ENCODE measurements around the gene DLGAP4.
"Not testable (repeated sequence)": the region's sequence is repeated elsewhere in the genome, so short reads cannot be mapped to it uniquely, and the experiment has no call there.

DLGAP4 gene

DNA sequence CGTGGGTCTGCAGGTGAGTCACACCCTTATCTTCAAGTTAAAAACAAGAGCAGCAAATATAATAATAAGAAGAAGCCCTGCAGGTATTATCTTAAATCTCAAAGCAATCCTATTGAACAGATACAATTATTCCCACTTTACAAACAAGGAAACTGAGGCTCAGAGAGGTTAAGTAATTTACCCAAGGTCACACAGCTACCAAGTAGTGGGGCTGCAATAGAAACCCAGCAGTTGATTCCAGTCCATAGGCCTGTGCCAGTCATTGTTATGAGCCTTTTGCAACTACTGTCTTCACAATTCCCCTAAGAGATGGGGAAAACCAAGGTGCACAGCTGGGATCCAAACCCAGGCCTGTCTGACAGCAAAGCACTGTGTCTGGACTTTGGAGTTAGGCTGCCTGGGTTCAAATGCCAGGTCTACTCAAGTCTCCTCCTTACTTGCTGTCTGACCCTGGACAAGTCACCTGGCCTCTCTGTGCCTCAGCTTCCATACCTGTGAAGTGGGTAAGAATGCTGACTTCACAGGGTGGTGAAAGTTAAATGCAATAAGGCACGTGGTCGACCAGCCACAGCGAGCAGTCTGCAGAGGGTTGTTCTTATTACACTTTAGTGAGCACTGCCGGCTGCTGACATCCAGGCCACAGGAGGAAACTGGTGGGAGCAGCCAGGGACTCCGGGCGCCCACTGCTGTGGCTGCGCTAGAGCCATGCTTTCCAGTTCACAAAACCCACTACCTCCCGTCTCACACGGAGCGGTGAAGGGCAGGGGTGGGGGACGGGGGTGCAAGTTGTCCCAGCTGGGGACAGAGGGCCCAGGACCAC is 241.3 kb downstream of the DLGAP4 start:
- no peak for DNase-seq (ENCODE audit: insufficient read length, low spot score)
- no peak for FAIRE-seq

GRCh38 chr20:36548006-36548315 is 241.8 kb downstream of the DLGAP4 start:
- FAIRE-seq (no peak), DNase-seq (ENCODE audit: insufficient read length, low spot score) (no peak)

- FAIRE-seq (no peak), DNase-seq (ENCODE audit: insufficient read length, low spot score) (no peak)
Observed at GRCh38 chr20:36548704-36549627, 242.8 kb downstream of the DLGAP4 start.

- FAIRE-seq = no peak
- no peak for DNase-seq (ENCODE audit: insufficient read length, low spot score)
Observed at GRCh38 chr20:36549628-36549941, 243.4 kb downstream of the DLGAP4 start.

GRCh38 chr20:36549942-36550789 is 244.0 kb downstream of the DLGAP4 start:
- FAIRE-seq (no peak), DNase-seq (ENCODE audit: insufficient read length, low spot score) (no peak)

GRCh38 chr20:36550790-36551299 is 244.7 kb downstream of the DLGAP4 start:
- DNase-seq (ENCODE audit: insufficient read length, low spot score) = no peak
- FAIRE-seq = no peak

DNA sequence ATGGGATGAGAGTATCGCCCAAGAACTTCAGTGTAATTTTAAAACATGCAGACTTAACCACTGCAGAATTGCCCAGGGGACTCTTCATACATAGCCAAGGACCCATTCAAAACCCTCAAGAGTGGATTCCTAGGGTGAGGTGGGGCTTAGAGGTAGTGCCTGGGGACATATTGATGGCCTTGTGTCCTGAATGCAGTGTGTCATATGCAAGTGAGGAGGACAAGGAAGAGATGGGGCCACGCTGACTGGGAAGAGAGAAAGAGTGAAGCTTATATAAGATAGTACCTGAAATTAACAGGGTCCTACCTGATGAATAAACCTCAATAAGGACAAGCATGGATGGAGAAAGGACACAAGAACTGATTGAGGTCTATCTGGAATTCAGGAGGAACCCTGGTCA is 249.1 kb downstream of the DLGAP4 start:
- no peak for FAIRE-seq
- DNase-seq (ENCODE audit: insufficient read length, low spot score) = no peak

- no peak for FAIRE-seq
- DNase-seq (ENCODE audit: insufficient read length, low spot score) = no peak
Observed at GRCh38 chr20:36562724-36563123, 256.6 kb downstream of the DLGAP4 start.

GRCh38 chr20:36563374-36563773 is 257.2 kb downstream of the DLGAP4 start:
- DNase-seq (ENCODE audit: insufficient read length, low spot score) = no peak
- no peak for FAIRE-seq

DNA sequence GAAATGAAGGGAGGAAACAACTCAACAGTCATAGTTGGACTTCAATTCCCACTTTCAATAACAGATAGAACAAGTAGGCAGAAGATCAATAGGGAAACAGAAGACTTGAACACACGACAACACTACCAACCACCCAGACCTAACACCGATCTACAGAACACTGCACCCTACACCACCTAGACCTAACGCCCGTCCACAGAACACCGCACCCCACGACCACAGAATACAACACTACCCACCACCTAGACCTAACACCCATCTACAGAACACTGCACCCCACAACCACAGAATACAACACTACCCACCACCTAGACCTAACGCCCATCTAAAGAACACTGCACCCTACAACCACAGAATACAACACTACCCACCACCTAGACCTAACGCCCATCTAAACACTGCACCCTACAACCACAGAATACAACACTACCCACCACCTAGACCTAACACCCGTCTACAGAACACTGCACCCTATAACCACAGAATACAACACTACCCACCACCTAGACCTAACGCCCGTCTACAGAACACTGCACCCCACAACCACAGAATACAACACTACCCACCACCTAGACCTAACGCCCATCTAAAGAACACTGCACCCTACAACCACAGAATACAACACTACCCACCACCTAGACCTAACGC is 258.1 kb downstream of the DLGAP4 start:
- DNase-seq (ENCODE audit: insufficient read length, low spot score); FAIRE-seq: not testable (repeated sequence)

GRCh38 chr20:36564726-36565121 is 258.6 kb downstream of the DLGAP4 start:
- not testable (repeated sequence) for FAIRE-seq; DNase-seq (ENCODE audit: insufficient read length, low spot score)

GRCh38 chr20:36565520-36565919 is 259.4 kb downstream of the DLGAP4 start:
- DNase-seq (ENCODE audit: insufficient read length, low spot score) (no peak), FAIRE-seq (no peak)

DNA sequence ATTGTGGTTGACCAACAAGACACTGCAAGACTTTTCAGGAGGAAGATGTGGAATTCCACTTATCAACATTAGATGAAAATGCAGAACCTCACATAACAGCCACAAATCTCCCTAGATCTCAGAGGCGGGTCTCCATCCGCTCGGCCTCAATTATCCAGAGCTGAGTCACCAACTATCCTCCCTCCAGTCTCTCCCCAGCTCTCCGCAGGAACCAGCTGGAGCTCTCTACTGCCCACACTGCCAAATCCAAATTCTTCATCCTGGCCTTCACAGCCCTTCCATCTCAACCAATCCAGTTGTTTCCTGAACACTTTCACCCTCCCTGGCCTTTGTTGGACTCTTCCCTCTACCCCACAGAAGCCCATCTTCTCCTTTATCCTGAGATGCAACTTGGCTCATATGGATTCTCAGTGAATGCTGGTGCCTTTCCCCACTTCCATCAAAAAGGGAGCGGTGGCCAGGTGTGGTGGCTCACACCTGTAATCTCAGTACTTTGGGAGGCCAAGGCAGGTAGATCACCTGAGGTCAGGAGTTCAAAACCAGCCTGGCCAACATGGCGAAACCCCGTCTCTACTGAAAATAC is 263.8 kb downstream of the DLGAP4 start:
- FAIRE-seq = no peak

DNA sequence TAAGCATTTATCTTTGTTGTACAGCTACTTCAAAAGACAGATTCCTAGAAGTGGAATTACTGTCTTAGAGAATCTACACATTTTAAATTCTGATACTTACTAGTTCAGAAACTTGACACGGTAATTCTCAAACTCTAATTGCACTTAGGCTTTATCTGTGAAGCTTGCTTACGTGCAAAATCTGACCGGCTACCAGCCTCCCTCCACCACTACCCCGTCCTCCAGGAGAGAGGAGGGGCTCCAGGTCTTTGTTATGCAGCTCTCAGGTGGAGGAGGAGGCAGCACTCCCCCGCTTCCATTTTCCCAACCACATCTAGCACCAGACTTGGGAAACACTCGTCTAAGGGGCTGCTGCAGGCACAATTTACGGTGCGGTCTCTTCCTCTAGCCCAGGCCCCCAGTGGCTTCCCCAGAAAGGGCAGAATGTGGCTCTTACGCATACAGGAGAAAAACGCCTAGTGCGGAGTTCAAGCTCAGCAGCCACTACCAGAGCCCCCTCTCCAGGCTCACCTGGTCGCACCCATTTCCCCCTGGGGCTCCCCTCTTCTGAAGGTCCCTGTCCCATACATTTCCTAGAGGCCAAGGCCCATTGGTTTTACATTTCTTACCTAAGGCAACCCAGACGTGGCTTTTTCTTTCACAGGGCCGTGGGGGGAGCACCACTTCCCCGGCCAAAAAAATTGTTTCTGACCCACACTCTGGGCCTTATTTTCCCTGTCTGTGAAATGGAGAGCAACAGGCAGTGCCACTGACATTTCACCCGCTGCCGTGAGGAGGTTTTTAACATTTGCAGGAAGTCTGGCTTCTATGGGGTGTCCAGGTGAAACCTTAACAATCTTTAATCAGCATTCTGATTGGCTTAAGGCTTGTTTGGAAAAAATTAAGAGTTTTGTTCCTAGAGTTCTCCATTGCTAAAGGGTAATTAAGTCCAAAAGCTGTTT is 265.7 kb downstream of the DLGAP4 start:
- DNase-seq (ENCODE audit: insufficient read length, low spot score) = no peak
- peak; percentile 28 for FAIRE-seq

More for the DNA sequence above, 263.8 kb downstream of the DLGAP4 start:
- DNase-seq (ENCODE audit: insufficient read length, low spot score) = no peak

DNA sequence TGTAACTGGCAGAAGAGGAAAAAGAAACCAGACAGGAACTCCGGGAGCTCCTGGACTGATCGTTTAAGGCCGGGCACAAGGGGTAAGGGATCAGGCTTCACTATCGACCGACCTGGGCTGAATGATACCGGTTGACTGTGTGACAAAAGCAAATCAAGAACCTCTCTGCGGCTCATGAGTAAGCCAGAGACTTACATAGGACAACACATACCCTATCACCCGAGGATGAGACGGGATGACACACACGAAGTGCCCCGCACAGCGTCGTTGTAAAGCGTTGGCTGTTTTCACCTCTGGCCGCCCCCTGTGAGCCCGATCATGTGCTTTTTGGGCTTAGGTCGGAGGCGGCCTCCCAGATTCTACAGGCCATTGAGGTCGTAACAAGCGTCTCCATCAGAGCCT is 266.6 kb downstream of the DLGAP4 start:
- DNase-seq (ENCODE audit: insufficient read length, low spot score) (peak; percentile 44), FAIRE-seq (no peak)

DNA sequence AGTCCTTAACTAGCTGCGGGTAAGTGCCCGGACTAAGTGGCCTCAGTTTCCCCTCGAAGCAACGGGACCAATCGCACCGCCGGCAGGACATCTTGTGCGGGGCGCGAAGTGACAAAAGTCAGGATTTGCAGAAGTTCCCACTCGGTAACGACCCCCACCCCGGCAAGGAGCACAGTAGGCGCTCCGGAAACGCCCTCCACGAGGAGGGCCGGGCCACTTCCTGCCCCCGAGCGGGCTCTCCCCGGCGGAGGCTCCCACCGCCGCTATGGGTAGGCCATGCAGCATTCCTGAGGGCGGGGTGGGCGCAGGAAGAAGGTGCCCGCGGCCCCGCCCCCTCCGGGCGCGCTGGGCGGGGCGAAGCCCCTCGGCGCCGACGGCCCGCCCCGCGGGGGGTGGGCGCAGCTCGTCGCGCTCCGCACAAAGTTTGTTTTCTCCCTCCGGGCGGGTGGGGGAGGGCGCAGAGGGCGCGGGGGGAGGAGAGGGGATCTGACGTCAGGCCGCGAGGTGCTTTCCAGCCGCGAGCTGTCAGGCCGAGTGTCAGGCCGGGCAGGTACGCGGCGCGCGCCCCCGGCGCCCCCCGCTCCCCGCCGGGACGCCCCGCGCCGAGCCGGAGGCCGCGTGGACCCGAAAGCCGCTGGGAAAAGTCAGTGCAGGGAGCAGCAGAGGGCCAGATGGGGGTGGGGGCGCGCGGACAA is 267.1 kb downstream of the DLGAP4 start, which contains the start of gene TGIF2:
TSS of gene TGIF2 (plus strand) at position 495 of the 695 bp plus-strand sequence. CDS start 5,178 bp downstream, outside the sequence.
- FAIRE-seq = peak; percentile 79
- peak; percentile 99 for DNase-seq (ENCODE audit: insufficient read length, low spot score)

- peak; percentile 34 for DNase-seq (ENCODE audit: insufficient read length, low spot score)
- no peak for FAIRE-seq
Observed at GRCh38 chr20:36573798-36574365, 267.7 kb downstream of the DLGAP4 start.
